GM18861 (cell line): ENCODE measurements around the gene SLC22A7.

Source experiments
- ATAC-seq: cut with Tn5 transposase; IDR thresholded peaks from one replicate; pipeline ENCODE4 v1.9.1; 2021; ENCODE audit not compliant: unreplicated experiment

The SLC22A7 gene

GRCh38 chr6:43282636-43283513, 15.2 kb upstream of the SLC22A7 start:
- no peak for ATAC-seq

- no peak for ATAC-seq
Measured at GRCh38 chr6:43283514-43283901, 14.6 kb upstream of the SLC22A7 start.

- ATAC-seq, result no peak
Measured at GRCh38 chr6:43283905-43284304, 14.2 kb upstream of the SLC22A7 start.

GRCh38 chr6:43284991-43285781, 12.9 kb upstream of the SLC22A7 start:
- ATAC-seq, result no peak

GRCh38 chr6:43285832-43286231, 12.2 kb upstream of the SLC22A7 start:
- no peak for ATAC-seq

GRCh38 chr6:43286456-43286979, 11.5 kb upstream of the SLC22A7 start:
- ATAC-seq, result no peak

- ATAC-seq, result no peak
Measured at GRCh38 chr6:43286980-43287716, 10.9 kb upstream of the SLC22A7 start.

GRCh38 chr6:43287717-43288679, 10.1 kb upstream of the SLC22A7 start:
- no peak for ATAC-seq

- no peak for ATAC-seq
Measured at GRCh38 chr6:43290339-43290904, 7.6 kb upstream of the SLC22A7 start.

GRCh38 chr6:43290905-43291355, 7.1 kb upstream of the SLC22A7 start:
- ATAC-seq, result no peak

- ATAC-seq, result no peak
Measured at GRCh38 chr6:43291708-43292107, 6.4 kb upstream of the SLC22A7 start.

GRCh38 chr6:43292341-43292740, 5.7 kb upstream of the SLC22A7 start:
- no peak for ATAC-seq

- ATAC-seq, result no peak
Measured at GRCh38 chr6:43292763-43293318, 5.2 kb upstream of the SLC22A7 start.

GRCh38 chr6:43293698-43294097, 4.4 kb upstream of the SLC22A7 start:
- ATAC-seq, result no peak

GRCh38 chr6:43294536-43294935, 3.5 kb upstream of the SLC22A7 start:
- no peak for ATAC-seq

- ATAC-seq, result no peak
Measured at GRCh38 chr6:43295456-43295855, 2.6 kb upstream of the SLC22A7 start.

GRCh38 chr6:43296780-43297497, 1.1 kb upstream of the SLC22A7 start:
- no peak for ATAC-seq

GRCh38 chr6:43298565-43299337, 691 bp downstream of the SLC22A7 start:
- ATAC-seq, result no peak
